Transverse colon (tissue), 4 donors: ENCODE results near the gene SLC4A3.

Source experiments
- POLR2A ChIP-seq: fragments of 450-650 bp; IDR thresholded peaks from one replicate; pipeline ENCODE4 v1.6.1; 2016; ENCODE audit warnings: antibody characterized with exemption, mild to moderate bottlenecking, moderate library complexity
- POLR2AphosphoS5 ChIP-seq, 3 donors: sonication (generic); formaldehyde crosslinking; IDR thresholded peaks; one replicate each; pipeline ENCODE4 v1.6.1; 2016; ENCODE audit warnings: antibody characterized with exemption in 3 of 3
- TF ChIP-seq, protein P1 (sequence below), 5 experiments: fragments of 200-600 bp in 3 of 5; fragments of 450-650 bp in 2 of 5; sonication (generic) in 3 of 5; IDR thresholded peaks; 1 replicate in 2 of 5; 2 replicates in 3 of 5; pipeline ENCODE4 v1.5.1; 2016 to 2017; ENCODE audit warnings: antibody characterized with exemption in 5 of 5, inconsistent platforms in 3 of 5, mild to moderate bottlenecking in 2 of 5, moderate library complexity in 1 of 5

- TF ChIP-seq, protein P1, sequence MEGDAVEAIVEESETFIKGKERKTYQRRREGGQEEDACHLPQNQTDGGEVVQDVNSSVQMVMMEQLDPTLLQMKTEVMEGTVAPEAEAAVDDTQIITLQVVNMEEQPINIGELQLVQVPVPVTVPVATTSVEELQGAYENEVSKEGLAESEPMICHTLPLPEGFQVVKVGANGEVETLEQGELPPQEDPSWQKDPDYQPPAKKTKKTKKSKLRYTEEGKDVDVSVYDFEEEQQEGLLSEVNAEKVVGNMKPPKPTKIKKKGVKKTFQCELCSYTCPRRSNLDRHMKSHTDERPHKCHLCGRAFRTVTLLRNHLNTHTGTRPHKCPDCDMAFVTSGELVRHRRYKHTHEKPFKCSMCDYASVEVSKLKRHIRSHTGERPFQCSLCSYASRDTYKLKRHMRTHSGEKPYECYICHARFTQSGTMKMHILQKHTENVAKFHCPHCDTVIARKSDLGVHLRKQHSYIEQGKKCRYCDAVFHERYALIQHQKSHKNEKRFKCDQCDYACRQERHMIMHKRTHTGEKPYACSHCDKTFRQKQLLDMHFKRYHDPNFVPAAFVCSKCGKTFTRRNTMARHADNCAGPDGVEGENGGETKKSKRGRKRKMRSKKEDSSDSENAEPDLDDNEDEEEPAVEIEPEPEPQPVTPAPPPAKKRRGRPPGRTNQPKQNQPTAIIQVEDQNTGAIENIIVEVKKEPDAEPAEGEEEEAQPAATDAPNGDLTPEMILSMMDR (IDR thresholded peaks at IDR 0.05) = no peak
- TF ChIP-seq POLR2AphosphoS5 (IDR thresholded peaks at IDR 0.05) (no peak), POLR2A (no peak)
Observed at GRCh38 chr2:219638948-219639755, 11.7 kb downstream of the SLC4A3 start.
